HG03565 (cell line): ENCODE measurements around the gene CC2D2A.
A peak's percentile ranks its signal among the peaks of the same experiment; 100 is the strongest.
"Not testable (repeated sequence)": the region's sequence is repeated elsewhere in the genome, so short reads cannot be mapped to it uniquely, and the experiment has no call there.

Experiments
- ATAC-seq: cut with Tn5 transposase; IDR thresholded peaks from one replicate; pipeline ENCODE4 v1.9.1; 2021; ENCODE audit warnings: mild to moderate bottlenecking, moderate library complexity; ENCODE audit not compliant: unreplicated experiment

The CC2D2A gene

DNA sequence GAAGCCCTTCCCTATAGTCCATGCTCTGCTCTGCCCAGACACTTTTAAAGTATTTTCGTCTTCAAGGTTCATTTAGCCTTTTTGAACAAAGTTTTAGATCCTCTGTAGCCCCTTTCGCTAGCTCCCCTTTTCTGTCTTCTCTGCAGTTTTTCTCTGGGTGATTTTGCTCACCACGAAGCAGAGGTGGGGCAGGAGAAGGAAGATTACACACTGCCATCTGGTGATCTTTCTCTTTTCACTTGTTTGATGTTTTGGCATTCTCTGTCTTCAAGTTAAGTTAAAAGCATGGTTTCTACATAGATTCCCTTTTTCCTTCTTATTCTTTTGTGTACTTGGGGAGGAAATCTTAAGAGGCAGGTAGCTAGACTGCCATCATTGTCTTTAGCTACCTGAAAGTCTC is 43.9 kb downstream of the CC2D2A start:
- no peak for ATAC-seq

DNA sequence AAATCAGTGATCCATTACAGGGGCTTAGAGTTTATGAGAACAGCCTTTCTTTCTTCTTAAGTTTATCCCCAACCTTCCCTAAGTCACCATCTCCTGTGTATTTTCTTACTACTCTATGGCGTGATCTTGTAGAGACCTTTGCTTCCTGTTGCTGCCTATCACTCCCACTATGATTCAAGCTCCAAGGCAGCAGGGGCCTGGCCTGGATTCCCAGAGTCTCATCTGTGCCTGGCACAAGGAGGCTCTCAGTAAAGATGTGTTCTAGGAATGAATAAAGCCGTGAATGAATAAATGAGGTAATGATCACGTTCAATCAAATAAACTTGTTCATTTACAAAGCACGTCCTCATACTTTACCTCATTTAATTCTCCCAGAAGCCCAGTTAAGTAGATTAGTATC is 45.4 kb downstream of the CC2D2A start:
- ATAC-seq, result no peak

DNA sequence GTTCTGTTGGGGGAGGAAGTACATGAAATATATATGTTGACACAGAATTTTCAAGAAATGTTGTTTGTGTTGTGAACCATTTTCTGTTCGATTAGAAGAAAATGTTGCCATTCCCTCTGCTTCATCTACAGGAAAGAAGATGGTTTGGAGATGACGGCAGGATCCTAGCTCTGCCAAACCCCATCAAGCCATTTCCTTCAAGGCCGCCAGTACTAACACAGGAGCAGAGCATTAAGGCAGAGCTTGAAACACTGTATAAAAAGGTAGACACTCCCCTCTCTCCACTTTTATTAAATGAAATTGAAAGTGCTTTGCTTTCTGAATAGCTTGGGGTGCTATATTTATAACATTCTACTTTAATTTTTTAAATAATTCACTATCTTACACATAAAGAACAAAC is 46.8 kb downstream of the CC2D2A start:
- ATAC-seq, result no peak

DNA sequence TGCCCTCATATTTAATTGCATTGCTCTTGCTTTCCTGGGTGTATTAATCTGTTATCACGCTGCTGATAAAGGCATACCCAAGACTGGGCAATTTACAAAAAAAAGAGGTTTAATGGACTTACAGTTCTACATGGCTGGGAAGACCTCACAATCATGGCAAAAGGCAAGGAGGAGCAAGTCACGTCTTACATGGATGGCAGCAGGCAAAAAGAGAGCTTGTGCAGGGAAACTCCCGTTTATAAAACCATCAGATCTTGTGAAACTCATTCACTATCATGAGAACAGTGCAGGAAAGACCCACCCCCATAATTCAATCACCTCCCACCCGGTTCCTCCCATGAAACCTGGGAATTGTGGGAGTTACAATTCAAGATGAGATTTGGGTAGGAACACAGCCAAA is 48.0 kb downstream of the CC2D2A start:
- not testable (repeated sequence) for ATAC-seq

DNA sequence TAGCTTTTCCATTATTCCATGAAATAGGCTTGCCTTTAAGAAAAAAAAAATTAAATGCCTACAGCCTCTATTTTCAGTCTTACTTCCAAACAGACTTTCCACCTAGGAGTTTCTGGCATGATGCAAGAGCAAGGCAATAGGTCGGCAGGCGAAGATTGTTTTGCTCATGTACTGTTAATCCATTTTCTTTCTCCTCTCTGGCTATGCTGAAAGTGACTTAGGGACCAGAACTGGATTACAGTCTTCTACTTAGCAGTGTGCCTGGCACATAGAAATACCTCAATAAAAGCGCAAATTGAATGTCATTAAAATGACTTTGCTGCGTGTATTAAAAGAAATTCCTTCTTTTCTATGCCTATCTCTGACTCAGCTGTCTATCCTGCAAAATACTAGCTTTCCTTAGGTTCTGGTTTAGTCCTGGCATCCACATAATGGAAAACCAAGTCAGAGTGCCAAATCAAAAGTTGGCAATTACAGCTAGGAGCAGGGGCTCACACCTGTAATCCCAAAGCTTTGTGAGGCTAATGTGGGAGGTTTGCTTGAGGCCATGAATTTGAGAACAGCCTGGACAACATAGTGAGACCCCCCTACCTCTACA is 51.9 kb downstream of the CC2D2A start:
- ATAC-seq, result no peak

DNA sequence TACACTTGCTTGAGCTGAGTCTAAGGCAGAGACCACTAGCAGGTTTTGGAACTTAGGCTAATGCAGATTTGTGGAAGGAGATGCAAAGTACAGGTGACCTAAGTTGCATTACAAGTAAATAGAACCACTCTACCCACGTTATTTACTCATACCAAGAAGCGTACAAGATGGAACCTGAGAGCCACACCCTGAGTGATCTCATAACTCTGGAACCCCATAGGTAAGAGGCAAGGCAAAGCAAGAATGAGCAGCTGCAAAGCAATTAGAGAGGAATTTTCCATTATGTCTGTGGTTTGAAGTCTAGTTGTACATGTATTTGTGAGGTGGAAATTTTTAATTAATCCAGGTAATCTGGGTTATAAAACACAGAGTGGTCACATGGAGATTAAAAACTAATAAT is 55.4 kb downstream of the CC2D2A start:
- ATAC-seq, result no peak

DNA sequence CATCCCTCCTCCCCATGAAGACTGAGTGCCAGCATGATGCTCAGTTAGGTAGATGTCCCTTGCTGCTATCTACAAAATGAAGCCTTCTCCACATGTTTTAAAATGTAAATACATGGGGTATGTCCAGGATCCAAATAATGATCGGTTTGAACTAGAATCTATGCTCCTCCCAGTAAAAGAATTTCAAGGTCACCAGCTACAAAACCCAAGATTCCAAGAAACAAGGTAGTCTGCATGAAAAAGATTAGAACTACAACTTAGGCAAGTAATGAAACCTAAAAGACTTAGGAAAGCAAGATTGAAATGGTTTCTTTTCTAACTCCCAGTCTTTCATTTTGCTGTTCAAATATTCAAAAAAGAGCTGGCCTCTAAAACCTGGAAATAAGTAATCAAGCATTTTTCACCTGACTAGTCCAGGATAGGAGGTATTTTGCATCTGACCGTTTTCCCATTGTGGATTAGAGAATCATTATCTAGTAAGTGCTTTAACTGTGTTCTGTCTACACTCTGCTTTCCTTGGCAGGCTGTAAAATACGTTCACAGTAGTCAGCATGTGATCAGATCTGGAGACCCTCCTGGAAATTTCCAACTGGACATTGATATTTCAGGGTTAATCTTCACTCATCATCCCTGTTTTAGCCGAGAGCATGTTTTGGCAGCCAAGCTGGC is 57.4 kb downstream of the CC2D2A start:
- no peak for ATAC-seq

DNA sequence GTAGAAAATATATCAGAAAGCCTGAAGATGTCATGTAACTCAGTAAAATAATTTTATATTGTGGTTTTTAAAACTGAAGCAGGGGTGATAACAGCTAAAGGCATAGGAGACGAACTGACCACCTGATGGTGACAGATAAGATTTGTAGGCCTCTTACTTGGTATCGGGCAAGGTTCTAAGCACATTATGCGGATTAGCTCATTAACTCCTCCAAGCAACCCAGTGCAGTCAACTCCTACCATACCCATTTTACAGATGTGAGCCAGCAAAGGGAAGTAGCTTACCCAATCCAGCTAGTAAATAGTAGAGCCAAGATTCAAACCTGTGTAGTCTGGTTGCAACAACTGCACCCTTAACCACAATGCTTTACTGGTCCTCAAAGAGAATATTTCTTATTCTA is 62.1 kb downstream of the CC2D2A start:
- no peak for ATAC-seq

DNA sequence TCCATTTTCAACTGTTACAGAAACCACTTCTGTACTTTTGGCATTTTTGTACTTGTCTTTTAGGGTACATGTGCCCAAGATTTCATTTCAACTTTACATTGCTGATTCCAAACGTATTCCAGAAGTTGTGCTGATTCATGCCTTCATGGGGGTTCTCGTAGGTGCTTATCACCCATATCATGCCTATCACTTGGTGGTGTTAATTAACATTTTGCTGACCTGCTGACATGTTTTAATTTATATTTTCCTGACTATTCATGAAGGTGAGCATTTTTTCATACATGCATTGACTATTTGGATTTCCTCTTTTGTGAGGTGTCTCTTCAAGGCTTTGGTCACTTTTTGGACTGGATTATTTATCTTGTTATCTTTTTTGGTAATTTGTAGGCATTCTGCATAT is 64.1 kb downstream of the CC2D2A start:
- no peak for ATAC-seq

DNA sequence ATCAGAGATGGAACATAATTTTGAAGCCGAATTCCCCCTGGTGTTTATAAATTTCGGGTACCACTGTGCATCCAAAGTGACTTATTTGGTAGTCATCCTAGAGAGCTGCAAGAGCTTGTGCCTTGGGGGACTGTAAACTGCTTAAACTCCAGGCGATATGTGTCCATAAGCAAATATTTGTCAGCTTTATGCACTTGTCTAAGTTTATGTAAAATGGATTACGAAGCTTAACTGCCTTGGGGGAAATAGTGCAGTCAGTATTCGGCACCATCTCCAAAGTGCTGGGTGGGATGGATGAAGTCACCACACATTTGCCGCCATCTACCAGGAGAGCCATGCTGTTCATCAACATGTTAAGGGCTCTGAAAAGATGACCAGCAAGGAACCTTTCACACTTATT is 65.9 kb downstream of the CC2D2A start:
- ATAC-seq, result no peak

DNA sequence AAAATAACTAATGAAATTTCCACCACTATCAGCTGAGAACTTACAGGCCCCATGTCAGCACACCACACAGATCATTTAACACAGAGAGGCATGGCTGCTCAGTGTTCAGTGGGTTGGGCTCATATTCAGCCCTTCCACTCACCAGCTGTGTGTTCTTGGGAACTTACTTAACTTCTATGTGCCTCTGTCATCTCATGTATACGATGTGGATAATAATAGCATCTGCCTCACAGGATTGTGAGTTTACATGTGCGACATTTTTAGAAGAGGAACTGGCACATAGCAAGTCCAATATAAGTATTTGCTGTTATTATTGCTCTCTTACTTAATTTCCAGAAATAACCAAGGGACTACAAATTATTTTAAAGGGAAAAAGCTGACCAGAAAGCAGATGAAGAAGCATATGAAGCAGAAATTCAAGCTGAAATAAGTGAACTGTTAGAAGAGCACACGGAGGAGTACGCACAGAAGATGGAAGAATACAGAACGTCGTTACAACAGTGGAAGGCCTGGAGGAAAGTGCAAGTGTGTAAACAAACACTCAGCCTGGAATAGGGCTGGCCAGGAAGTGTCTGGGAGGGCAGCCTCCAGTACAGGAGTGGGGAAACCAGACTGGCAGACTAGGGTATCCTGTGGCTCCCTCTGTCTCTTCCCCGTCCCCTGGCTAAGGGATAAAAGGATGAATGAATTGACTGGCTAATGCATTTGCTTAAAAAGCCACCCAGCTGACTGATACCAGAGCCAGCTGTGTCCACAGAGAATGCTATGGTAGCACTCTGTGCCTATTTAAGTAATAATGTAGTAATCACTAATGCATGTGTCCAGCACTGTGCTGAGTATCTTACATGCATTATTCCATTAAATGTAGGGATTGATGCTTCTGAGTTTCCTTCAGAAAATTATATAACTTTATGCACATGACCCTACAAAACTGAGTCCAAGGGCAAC is 67.1 kb downstream of the CC2D2A start:
- no peak for ATAC-seq

DNA sequence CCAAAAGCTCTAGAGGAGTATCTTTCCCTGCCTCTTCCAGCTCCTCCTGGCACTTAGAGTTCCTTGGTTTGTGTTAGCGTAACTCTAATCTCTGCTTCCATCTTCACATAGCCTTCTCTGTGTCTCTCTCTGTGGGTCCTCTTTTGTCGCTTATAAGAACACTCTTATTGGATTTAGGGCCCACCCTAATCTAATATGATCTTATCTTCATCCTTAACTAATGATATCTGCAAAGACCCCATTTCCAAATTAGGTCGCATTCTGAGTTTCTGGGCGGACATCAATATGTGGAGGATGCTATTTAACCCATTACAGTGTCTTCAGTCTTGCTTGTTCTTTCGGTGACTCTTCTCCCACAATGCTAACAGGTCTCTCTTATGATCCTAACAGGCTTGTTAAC is 72.3 kb downstream of the CC2D2A start:
- ATAC-seq, result no peak

DNA sequence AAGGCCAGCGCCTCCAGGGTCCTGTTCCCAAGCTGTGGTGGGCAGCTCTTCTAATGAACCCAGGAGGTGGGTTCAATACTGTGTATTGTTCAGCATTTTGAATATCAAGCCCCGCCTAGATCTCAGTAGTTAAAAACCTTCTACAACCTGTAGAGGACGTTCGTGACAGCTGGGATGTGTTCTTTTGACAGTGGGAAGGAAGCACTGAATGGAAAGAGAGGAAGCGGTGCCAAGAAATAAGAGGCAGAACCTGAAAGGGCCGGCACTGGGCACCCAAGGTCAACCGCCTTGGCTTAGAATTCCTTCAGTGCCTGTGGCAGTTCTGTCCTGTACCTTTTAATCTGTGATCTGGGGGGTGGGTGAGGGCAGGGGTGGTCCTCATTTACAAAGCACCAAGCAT is 73.1 kb downstream of the CC2D2A start:
- ATAC-seq, result no peak

DNA sequence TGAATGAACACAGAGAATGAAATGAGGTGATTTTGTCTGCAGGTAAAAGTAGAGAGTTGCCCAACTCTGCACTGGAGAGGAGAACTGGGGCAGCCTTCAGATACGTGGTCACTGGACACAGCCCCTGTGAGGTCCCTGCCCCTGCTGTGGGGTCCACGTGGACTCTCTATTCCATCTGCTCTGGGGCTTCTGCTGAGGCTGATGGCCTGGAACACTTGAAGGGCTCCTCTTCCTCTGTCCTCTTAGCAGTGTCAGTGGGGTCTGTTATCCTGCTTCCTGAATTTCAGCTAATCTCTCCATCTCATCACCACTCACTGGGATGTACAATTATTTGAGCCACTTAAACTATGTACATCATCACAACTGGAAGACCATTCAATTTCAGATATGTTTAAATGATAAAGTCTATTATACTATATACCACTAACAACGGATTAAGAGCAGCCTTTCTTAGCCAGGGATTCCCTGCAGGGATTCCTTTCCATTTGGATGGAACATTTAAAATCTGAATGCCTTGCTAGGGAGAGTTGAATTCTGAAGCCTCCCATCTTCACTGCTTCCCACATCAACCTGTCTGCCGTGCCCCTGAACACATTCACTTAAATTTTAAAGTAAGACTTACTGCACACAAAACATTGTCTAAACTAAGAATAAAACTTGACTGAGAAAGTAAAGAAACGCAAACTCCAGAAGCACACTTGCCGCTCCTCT is 74.0 kb downstream of the CC2D2A start:
- no peak for ATAC-seq

DNA sequence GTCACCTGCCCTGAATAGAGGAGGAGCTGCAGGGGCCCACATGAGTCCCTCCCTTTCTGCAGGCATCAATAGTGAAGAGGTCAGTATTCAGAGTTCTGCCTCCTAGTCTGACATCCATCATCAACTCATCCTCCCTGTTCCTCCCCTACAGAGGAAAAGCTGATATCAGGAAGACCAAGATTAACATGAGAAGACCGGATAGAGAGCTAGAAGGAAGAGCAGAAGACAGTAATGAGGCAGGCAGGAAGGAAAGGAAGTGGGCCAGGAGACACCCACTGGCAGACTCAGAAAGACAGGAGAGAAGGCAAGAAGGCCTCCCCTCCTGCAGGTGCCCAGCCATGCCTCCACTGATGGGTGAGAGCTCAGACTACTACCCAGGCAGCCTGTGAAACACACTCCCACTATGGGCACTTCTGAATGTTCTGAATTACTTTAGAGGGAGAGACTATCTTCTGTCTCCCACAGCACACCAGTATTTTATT is 74.6 kb downstream of the CC2D2A start:
- ATAC-seq, result no peak

DNA sequence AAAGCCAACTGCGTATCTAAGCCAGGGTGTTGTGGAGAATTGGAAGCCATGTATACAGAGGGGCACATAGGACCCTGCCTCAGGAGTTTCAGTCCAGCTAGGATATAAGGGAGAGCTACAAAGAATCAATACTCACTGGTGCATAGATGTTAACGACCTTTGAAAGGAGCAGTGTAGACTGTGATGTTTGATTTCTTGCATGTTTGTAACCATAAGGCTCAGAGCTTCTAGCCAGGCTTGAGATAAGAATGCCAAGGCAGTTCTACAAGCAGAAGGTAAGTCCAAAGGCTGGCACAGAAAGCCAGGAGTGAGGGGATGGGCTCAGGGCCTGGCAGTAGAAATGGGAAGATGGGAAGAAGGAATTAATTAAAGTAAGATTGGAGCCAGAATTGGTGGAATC is 75.7 kb downstream of the CC2D2A start:
- no peak for ATAC-seq

DNA sequence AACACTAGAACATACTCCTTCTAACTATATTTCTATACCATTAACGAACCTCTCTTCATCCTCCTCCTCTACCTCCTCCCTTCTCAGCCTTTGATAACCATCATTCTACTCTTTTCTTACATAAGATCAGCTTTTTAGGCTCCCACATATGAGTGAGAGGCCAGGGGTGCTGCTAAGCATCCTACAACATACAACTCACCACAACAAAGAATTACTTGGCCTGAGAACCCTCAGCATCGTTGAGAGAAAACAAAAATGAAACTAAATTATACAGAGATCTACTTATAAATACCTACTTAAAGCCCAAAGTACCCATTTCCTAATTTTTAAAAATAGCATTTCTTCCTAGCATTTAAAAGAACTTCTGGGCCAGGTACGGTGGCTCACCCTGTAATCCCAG is 77.7 kb downstream of the CC2D2A start:
- peak; percentile 76 for ATAC-seq

DNA sequence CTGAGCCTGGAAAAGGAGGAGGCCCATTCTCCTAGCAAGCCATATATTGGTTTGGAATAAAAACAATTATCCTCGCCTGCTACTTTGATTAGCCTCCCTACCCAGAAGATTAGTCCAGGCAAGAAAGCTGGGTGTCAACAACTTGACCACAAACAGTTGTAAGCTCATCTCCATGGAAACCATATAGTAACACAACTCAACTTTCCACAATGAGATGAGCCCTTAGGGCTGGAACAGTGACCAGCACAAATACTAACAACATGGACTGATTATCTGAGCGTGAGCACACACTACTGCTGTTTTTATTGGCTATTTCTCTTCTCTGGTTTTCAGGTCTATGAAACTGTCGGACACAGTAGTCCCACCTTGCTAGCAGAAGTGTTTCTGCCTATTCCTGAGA is 80.8 kb downstream of the CC2D2A start:
- ATAC-seq, result no peak

DNA sequence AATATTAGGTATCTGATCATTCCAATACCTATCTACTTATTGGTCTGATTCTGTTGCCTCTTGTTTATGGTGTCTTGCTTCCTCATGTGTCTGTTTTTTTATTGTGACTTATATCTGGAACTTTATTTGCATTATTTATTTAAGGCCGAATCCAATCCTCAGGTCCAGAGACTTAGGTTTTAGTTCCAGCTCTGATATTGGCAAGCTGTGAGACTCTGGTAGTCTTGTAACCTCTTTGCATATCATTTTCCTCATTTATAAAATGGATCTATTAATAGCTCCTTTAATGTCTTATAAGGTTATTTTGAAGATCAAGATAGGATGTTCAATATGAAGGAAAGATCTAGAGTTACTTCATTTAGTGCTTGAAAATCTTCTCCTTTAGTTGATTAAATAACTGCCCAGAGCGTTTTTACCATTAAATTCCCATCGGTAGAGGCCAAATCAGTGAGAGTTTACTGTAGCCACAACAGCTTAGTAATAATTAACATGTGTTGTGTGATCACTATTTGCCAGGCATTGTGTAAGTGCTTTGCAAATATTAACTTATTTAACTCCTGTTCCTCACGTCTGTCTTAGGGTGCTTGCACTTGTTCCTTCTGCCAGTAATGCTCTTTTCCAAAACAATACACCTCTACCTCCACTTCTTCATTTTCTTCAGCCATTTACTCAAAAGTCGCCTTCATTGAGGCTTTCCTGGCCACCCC is 82.2 kb downstream of the CC2D2A start:
- ATAC-seq, result no peak

DNA sequence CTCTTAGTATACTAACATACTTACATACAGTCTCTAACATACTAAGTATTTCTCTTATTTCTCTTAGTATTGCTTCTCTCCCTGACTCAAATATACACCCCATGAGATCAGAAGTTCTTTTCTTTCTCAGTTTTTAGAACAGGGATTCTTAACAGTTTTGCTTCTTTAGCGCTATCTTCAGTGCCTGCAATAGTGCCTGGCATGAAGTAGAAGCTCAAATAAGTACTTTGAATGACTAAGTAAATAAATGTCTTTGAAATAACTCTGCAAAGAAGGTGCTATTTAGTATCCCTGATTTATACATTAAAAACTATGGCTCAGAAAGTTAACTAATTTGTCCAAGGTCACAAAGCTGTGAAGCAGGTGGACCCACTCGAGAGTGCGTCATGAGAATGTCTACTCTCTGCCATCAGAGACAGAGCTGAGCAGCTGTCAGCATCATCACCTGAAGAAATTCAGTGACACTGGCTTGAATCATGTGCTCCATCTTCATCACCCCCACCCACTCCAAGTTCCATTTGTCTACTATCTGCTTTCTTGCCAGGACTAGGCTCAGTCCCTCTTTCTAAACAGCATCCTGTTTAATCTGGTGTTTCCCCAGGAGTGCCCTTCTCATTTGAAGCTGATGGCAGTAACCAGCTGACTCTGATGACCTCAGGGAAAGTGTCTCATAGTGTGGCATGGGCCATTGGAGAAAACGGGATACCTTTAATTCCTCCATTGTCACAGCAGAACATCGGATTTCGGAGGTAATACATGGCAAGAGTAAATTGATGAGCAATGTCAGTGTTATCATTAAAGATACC is 83.1 kb downstream of the CC2D2A start:
- ATAC-seq, result no peak
